Fibroblast of lung (primary cell): ENCODE data around the gene MYOZ3. TPM values are rescaled to one million over a fixed set of nuclear protein-coding genes. Genes with fewer than 3 reads are reported as not detected.

Experiments used
- DNase-seq, 2 donors: peaks; one replicate each; pipeline versions ENCODE4 v3.0.0 to v3.0.0-alpha.2; 2010; ENCODE audit warnings: low read depth in 2 of 2
- H2AFZ ChIP-seq: 2 replicates; pipeline ENCODE4 v1.5.1; 2012; ENCODE audit warnings: low read length, control low read depth, inconsistent platforms
- H3K27ac ChIP-seq: 2 replicates; pipeline ENCODE4 v1.5.1; 2011; ENCODE audit warnings: low read length, control low read depth; ENCODE audit not compliant: insufficient read depth
- H3K27me3 ChIP-seq: 2 replicates; pipeline ENCODE4 v1.5.1; 2011; ENCODE audit warnings: mild to moderate bottlenecking, low read length; ENCODE audit not compliant: control insufficient read depth, insufficient read depth
- H3K36me3 ChIP-seq: 2 replicates; pipeline ENCODE4 v1.5.1; 2011; ENCODE audit warnings: low read length; ENCODE audit not compliant: control insufficient read depth, insufficient read depth
- H3K4me1 ChIP-seq: 2 replicates; pipeline ENCODE4 v1.5.1; 2011; ENCODE audit warnings: low read length; ENCODE audit not compliant: control insufficient read depth, insufficient read depth; ENCODE audit errors: extremely low read depth
- H3K4me2 ChIP-seq: 2 replicates; pipeline ENCODE4 v1.5.1; 2011; ENCODE audit warnings: low read length, control low read depth; ENCODE audit not compliant: insufficient read depth; ENCODE audit errors: extremely low read depth
- H3K4me3 ChIP-seq, 4 experiments: fragments of 200-600 bp in 1 of 4; sonication (generic) in 1 of 4; replicated peaks in 1 of 4; 2 replicates each; pipeline ENCODE4 v1.5.1; 2011 to 2016; ENCODE audit warnings: low read length in 4 of 4, low read depth in 3 of 4, mild to moderate bottlenecking in 3 of 4, control low read depth in 2 of 4, inconsistent platforms in 1 of 4, mixed read lengths in 1 of 4; ENCODE audit not compliant: insufficient read depth in 1 of 4; ENCODE audit errors: control extremely low read depth in 1 of 4
- H3K79me2 ChIP-seq: 2 replicates; pipeline ENCODE4 v1.5.1; 2012; ENCODE audit warnings: mild to moderate bottlenecking, low read length, inconsistent platforms; ENCODE audit not compliant: control insufficient read depth, insufficient read depth
- H3K9ac ChIP-seq: 2 replicates; pipeline ENCODE4 v1.5.1; 2011; ENCODE audit warnings: mild to moderate bottlenecking, low read length, control low read depth; ENCODE audit not compliant: insufficient read depth
- H3K9me3 ChIP-seq: 2 replicates; pipeline ENCODE4 v1.5.1; 2012; ENCODE audit warnings: low read depth, low read length; ENCODE audit not compliant: control insufficient read depth, insufficient read depth
- H4K20me1 ChIP-seq: 2 replicates; pipeline ENCODE4 v1.5.1; 2011; ENCODE audit warnings: low read length; ENCODE audit not compliant: control insufficient read depth, insufficient read depth; ENCODE audit errors: extremely low read depth
- CTCF ChIP-seq, 2 donors: IDR thresholded peaks in 1 of 2; conservative IDR thresholded peaks in 1 of 2; 1 replicate in 1 of 2; 2 replicates in 1 of 2; pipeline ENCODE4 v1.5.1; 2011 to 2012; ENCODE audit warnings: low read length in 2 of 2, control low read depth in 1 of 2, inconsistent platforms in 1 of 2, low read depth in 1 of 2, mild to moderate bottlenecking in 1 of 2
- EZH2 ChIP-seq: IDR thresholded peaks from 2 replicates; pipeline ENCODE4 v1.5.1; 2012; ENCODE audit warnings: low read length, control low read depth, mild to moderate bottlenecking; ENCODE audit errors: missing control alignments
- polyA plus RNA-seq, 2 donors: library from polyadenylated mRNA; depleted of rRNA in 1 of 2; stranded (reverse) in 1 of 2; unstranded in 1 of 2; fragments of >200 nt; gene quantifications; 2 replicates each; pipeline ENCODE4 v1.2.1, GENCODE V29; 2011 to 2012; ENCODE audit warnings: missing spikeins in 1 of 2
- total RNA-seq: library from RNA; depleted of rRNA; stranded (reverse); fragments of >200 nt; gene quantifications from 2 replicates; pipeline ENCODE4 v1.2.1, GENCODE V29; 2014

MYOZ3 gene
- total and polyA plus RNA-seq, 2 donors (not counting 1 experiment from before 2014, with no cell fraction given) = 0.14 to 0.33 TPM

GRCh38 chr5:150637245-150638052 is 23.6 kb upstream of the MYOZ3 start:
- no peak for TF ChIP-seq EZH2
- TF ChIP-seq CTCF (conservative IDR thresholded peaks at IDR 0.05 in 1 of 2, IDR thresholded peaks at IDR 0.05 in 1 of 2; ENCODE audit: low read depth in 1 of 2, low read length in 2 of 2) = no peak
- Histone ChIP-seq H3K36me3 (no peaks in the 10 kb centered on the region), H3K9me3 (no peaks in the 10 kb centered on the region), H3K27me3 (no peaks in the 10 kb centered on the region), H3K79me2 (no peaks in the 10 kb centered on the region), H4K20me1 (no peaks in the 10 kb centered on the region), H2AFZ (no peak overlapping the region), H3K9ac (no peak overlapping the region), H3K4me3 (no peak overlapping the region), H3K27ac (no peak overlapping the region), H3K4me2 (peak overlapping the region; percentile 36), H3K4me1 (peaks cover 54% of the 10 kb centered on the region)
- DNase-seq = peak; percentile 83 to 96

GRCh38 chr5:150638053-150638444 is 23.0 kb upstream of the MYOZ3 start:
- Histone ChIP-seq H2AFZ (no peak overlapping the region), H3K27me3 (no peaks in the 10 kb centered on the region), H3K4me2 (no peak overlapping the region), H3K4me3 (no peak overlapping the region), H3K9ac (no peak overlapping the region), H3K9me3 (no peaks in the 10 kb centered on the region), H3K27ac (no peak overlapping the region), H3K4me1 (peaks cover 52% of the 10 kb centered on the region), H3K36me3 (no peaks in the 10 kb centered on the region), H4K20me1 (no peaks in the 10 kb centered on the region), H3K79me2 (no peaks in the 10 kb centered on the region)
- DNase-seq = no peak
- no peak for TF ChIP-seq CTCF (conservative IDR thresholded peaks at IDR 0.05 in 1 of 2, IDR thresholded peaks at IDR 0.05 in 1 of 2; ENCODE audit: low read depth in 1 of 2, low read length in 2 of 2)
- TF ChIP-seq EZH2 = no peak

GRCh38 chr5:150638488-150639376 is 22.3 kb upstream of the MYOZ3 start:
- Histone ChIP-seq H3K27me3 (no peaks in the 10 kb centered on the region), H3K9me3 (no peaks in the 10 kb centered on the region), H4K20me1 (no peaks in the 10 kb centered on the region), H3K9ac (no peak overlapping the region), H3K4me1 (peaks cover 57% of the 10 kb centered on the region), H3K36me3 (no peaks in the 10 kb centered on the region), H3K27ac (no peak overlapping the region), H2AFZ (no peak overlapping the region), H3K4me2 (no peak overlapping the region), H3K4me3 (no peak overlapping the region), H3K79me2 (no peaks in the 10 kb centered on the region)
- no peak for DNase-seq
- TF ChIP-seq CTCF (conservative IDR thresholded peaks at IDR 0.05 in 1 of 2, IDR thresholded peaks at IDR 0.05 in 1 of 2; ENCODE audit: low read depth in 1 of 2, low read length in 2 of 2) (no peak), EZH2 (no peak)
